GDM1 (cell line): ENCODE measurements around the gene CCDC83.
"Not testable (repeated sequence)": the region's sequence is repeated elsewhere in the genome, so short reads cannot be mapped to it uniquely, and the experiment has no call there.

Experiments used
- DNase-seq: peaks from one replicate; lab custom pipeline; 2025; lab: John Stamatoyannopoulos, UW

CCDC83 gene

DNA sequence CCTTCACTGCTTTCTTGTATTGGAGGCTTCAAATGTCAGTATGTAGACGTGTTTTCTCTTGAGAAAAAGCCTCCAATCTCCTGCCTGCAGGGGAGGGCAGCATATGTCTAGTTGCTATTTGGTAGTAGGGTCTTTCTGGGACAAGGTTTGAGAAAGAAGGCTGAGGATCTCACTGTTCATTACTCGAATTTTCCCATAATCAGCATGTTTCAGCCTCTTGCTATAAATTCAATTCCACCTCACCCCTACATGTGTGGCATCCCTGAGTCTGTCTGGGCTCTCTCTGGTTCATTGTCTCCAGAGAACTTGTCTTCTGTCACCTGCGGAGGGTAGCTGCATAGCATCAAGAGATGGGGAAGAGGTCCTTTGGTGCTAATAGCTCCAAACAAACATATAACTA, 19.5 kb upstream of the CCDC83 start:
- no peak for DNase-seq

DNA sequence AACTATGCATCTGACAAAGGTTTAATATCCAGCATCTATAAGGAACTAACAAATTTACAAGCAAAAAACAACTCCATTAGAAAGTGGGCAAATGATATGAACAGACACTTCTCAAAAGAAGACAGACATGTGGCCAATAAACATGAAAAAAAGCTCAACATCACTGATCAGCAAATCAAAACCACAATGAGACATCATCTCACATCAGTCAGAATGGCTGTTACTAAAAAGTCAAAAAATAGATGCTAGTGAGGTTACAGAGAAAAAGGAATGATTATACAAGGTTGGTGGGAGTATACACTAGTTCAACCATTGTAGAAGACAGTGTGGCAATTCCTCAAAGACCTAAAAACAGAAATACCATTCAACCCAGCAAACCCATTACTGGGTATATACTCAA, 14.3 kb upstream of the CCDC83 start:
- not testable (repeated sequence) for DNase-seq

DNA sequence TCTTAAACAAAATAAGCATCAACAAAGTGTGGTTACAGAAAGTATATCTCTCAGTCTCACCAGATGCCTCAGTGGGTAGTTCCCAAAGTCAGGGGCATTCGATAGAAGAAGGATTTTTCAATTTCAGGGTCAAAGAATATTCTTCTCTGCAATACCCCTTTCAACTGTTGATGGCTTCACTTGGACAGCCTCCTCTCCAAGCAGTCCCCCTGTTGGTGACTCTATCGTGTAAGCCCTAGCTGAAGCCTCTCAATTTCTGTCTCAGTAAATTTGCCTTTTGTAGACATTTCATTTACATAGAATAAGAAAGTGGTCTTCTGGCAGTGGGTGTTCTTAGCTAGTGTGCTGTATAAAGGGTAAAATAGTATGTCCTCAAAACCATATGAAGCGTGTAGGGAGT, 11.3 kb upstream of the CCDC83 start:
- DNase-seq: no peak

DNA sequence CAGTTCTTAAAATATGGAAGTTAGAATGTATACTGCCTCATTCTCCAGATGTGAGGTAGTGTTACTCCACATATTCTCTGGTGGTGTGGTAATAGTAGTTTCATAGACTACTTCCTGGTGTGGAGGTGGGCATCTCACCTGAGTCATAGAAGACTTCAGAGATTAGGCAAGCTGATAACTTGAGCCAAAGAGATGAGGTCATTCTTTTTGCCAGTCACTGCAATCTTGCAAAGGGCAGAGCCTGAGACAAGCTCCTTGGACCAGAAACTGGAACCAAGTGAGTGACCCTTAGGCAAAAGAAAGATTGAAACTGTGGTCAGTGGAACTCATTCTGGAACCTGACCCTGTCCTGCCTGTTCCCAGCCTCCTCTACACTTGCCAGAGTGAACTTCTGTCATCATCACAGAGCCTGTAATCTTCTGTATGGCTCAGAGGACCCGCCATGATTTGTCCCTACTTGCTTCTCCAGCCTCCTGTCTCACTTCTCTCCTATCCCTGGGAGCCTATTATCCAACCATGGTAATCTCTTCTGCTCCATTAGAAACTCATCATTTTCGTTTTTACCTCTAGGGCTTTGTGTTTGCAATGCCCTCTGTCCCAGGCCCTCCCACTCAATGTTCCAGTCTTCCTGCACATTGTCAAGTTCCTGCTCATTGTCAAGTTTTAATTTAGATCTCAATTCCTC, 10.6 kb upstream of the CCDC83 start:
- DNase-seq: no peak

DNA sequence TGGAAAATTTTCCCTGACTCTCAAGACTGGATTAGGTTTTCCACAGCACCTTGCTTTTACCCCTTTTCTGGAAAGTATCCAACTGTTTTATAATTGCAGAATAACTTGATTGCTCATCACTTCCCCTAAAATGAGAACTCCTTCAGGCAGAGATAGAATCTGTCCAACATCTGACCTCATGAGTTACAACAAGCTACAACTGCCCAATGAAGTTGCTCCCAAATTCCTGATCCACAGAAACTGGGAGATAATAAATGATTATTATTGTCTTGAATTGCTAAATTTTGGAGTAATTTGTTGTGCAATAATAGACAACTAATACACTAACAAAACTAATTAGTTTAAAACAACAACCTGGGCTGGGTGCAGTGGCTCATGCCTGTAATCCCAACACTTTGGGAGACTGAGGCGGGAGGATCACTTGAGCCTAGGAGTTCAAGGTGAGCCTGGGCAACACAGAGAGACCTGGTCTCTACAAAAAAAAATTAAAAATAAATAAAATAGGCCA, 10.0 kb upstream of the CCDC83 start:
- no peak for DNase-seq

DNA sequence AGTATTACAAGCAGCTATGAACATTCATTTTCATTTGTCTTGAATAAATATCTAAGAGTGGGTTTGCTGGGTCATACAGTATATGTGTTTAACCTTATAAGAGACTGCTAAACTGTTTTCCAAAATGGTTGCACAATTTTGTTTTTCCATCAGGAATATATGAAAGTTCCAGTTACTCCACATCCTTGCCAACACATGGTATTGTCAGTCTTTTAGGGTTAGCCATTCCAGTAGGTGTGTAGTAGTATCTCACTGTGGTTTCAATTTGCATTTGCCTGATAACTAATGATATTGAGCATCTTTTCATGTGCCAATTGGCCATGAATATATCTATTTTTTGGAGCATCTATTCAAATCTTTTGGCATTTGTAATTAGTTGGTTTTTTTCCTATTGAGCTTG, 7.7 kb upstream of the CCDC83 start:
- DNase-seq: no peak

DNA sequence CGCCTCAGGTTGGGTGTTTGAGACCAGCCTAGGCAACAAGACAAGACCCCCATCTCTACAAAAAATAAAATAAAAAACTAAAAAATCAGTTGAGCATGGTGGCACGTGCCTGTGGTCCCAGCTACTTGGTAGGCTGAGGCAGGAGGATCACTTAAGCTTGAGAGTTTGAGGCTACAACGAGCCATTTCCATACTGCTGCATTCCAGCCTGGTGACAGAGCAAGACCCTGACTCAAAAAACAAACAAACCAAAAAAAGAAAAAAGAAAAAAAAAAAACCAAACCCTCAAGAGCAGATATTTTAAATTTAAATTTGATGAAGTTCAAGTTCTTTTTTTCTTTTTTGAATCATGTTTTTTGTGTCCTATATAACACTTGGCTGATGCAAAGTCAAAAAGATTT, 7.2 kb upstream of the CCDC83 start:
- no peak for DNase-seq

DNA sequence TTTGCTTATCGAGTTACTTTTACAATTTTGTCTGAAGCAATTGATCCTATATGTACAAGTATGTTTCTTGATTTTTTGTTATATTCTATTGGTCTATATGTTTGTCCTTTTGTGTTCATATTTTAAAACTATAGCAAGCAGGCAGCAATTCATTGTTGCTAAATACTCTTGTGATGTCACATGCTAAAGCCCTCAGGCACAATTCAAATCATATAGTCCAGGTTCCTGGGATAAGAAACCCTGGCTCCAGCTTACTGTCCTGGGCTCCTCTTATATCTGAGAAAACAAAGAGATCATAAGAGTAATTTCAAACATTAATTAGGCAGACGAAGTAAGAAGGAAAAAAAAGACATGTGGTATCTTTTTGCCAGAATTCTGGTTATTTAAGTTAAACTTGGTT, 6.6 kb upstream of the CCDC83 start:
- DNase-seq: no peak

DNA sequence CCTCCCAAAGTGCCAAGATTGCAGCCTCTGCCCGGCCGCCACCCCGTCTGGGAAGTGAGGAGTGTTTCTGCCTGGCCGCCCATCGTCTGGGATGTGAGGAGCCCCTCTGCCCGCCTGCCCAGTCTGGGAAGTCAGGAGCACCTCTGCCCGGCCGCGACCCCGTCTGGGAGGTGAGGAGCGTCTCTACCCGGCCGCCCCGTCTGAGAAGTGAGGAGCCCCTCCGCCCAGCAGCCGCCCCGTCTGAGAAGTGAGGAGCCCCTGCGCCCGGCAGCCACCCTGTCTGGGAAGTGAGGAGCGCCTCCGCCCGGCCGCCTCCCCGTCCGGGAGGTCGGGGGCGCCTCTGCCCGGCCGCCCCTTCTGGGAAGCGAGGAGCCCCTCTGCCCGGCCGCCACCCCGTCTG, 2.4 kb upstream of the CCDC83 start:
- DNase-seq: not testable (repeated sequence)

DNA sequence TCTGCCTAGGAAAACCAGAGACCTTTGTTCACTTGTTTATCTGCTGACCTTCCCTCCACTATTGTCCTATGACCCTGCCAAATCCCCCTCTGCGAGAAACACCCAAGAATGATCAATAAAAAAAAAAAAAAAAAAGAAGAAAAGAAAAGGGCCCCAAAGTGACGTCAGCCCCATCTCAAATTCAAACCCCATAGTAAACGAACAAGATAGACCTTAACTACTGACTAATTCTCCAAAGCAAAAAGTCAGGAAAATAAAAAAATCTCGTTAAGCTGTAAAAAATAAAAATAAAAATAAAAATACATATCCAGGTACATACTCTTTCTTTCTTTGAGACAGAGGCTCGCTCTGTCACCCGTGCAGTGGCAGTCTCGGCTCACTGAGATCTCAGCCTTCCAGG, 1.6 kb upstream of the CCDC83 start:
- not testable (repeated sequence) for DNase-seq

DNA sequence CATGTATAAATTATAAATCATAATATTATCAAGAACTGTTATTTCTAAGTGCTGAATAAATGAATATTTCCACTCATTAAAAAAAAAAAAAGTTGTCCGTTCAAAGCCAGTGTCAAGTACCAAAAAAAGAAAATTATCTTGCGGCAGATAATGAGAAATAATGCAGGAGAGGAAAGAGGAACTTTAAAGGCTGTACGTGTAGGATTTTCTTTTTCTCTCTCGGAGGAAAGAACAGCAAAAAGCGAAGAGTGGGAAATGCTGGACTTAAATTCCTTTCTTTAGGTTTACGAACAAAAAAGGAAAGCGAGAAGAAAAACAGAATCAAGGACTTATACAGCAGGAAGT, 999 bp upstream of the CCDC83 start:
- DNase-seq: no peak

DNA sequence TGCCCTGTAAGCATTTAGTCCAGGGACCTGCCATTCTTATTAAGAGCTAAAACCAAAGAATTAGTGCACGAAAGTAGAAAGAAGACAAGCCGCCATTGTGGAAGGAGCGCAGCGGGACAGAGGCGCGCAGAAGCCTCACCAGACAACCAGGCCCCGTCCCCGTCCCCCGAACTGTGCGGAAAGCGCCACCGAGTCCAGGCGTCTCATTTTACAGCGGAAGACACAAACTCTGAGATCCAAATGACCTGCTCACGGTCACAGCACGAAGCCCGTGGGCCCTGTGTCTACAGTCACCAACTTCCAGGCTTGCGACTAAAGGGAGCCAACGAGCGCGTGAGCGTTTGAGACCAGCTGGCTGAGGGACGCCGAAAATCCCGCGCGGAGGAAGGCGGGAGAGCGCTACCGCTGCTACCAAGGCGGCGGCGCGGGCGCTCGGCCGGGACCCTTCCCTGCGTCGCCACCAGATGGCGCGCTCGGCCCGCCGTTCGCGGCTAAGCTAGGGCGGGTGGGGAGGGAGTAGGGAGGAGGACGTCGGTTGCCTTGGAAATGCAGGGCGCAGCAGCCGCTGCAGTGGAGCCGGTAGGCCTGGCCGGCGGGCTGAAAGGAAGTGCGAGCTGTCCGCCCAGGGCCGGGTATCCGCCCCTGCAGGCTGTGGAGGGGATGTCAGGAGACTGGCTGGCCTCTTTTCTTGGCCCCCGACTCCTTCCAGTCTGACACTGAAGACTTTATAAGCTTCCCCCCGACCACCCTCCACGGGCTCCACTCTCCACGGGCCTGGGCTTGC, 434 bp upstream of the CCDC83 start:
- peak; percentile 88 for DNase-seq

DNA sequence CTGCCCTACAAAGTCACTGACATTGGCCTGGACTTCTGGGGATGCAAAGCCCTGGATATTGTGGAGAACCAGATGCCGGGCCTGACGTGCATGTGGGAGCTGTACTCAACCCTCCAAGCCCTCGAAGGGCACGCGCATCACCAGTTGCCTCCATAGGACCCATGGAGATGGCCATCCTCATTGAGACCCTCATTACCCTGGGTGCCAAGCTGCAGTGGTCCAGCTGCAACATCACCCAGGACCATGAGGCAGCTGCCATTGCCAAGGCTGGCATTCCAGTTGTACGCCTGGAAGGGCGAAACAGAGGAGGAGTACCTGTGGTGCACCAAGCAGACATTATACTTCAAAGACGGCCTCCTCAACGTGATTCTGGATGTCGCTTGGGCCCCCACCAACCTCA, 1.9 kb downstream of the CCDC83 start:
- no peak for DNase-seq

DNA sequence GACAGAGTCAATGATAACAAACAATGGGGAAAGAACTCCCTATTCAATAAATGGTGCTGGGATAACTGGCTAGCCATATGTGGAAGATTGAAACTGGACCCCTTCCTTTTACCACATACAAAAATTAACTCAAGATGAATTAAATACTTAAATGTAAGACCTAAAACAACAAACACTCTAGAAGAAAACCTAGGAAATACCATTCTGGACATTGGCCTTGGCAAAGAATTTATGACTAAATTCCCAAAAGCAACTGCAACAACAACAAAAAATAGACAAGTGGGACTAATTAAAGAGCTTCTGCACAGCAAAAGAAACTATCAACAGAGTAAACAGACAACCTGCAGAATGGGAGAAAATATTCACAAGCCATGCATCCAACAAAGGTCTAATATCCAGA, 4.4 kb downstream of the CCDC83 start:
- not testable (repeated sequence) for DNase-seq

DNA sequence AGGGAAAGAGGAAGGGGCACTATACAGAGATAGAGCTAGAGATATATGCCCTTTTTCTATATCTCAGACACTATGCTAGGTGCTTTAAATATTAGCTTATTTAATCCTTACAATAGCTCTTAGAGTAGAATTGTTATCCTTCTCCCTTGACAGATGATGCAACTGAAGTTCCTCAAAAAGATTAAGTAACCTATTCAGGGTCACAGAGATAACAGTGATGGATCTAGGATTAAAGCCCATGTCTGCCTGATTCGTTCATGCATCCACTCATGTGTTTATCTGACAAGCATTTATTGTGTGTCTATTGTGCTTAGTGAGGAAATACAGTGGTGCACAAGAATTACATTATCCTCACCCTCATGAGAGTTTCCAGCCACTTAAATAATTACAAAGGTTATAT, 8.7 kb downstream of the CCDC83 start:
- no peak for DNase-seq

DNA sequence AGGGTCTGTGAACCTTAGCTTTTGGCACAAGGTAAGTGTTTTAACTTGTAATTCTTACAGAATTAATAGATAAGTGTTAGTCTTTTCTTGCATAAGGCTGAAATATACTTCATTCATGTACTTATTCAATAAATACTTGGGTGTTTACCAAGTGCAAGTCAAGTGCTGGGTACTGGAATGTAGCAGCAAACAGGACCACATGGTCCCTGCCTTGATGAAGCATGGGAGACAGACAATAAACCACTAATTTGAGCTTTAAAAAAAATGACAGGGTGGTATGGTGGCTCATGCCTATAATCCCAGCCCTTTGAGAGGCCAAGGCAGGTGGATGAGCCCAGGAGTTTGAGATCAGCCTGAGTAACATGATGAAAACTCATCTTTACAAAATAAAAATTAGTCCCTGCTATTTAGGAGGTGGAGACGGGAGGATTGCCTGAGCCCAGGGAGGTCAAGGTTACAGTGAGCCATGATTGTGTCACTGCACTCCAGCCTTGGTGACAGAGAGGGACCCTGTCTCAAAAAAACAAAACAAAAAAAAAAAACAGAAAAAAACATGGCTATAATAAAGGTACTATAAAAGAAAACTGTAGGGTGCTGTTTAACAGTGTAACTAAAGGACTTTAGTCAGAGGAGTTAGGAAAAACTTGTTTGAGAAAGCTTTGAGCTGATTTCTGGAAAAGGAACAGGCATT, 11.1 kb downstream of the CCDC83 start:
- DNase-seq: no peak

DNA sequence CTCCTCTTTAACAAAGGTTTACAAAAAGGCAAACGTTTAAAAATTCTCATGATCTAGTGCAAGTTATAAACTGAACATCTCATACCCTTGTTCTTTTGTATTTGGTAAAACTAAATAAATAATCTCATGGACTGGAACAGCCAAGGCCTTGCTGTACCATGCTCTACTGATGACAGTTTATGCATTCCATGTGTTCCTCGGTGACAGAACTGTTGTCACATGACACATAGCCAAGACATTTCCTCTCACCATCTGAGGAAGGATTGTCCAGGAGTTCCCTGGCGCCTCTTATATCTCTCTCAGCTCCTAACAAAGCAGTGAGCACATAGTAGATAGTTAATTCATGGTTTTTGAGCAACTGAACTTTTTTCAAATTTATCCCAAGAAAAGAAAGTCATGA, 12.6 kb downstream of the CCDC83 start:
- no peak for DNase-seq

DNA sequence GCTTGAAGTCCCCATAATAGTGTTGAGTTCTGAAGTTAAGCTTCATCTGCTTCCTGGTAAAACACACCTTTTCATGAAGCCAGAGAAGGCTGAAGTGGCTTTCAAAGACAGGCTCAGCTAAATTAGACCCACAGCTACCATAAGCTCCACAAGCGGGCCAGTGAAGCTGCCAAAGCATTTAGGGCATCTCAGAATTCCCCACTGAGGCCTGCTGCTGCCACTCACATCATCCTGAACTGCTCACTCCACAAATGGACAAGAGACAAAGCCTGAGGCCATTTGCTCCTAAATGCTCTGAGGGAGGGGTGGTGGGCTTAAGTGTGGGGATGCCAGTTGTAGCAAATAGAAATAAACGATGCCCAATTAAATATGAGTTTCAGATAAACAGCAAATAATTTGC, 14.6 kb downstream of the CCDC83 start:
- no peak for DNase-seq

DNA sequence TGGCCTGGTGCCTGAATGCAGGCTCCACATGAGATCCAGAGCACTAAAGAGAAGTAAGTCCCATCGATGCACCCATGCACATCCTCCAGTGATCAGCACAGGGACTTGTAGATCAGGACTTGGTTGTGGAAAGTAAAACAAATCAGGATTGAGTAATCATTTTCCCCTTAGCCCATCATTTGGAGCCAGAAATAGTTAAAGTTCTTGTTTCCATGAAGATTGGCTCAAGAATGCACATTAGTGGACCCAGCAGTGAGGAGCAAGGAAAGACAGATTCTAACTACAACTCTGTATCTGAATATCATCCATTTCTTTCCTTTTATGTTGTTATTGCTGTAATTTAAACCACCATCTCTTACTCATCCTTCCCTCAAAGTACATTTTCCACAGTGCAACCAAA, 19.1 kb downstream of the CCDC83 start:
- DNase-seq: no peak

DNA sequence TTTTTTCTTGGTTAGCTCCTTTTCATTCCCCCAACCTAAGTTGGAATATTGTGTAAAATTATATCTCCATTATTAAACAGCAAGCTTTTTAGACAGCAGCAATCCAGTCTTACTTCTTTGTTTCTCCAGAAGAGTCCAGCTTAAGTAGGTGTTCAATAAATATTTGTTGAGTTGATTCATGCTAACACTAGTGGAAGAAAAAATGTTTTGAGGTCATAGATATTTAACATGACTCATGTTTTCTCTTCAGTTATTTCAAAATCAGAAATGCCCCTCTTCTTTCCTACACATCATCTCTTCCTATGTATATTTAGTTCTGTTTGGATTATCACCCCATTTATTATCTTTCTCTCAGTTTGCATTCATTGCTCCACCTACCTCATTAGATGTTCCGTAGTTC, 20.3 kb downstream of the CCDC83 start:
- DNase-seq: no peak

DNA sequence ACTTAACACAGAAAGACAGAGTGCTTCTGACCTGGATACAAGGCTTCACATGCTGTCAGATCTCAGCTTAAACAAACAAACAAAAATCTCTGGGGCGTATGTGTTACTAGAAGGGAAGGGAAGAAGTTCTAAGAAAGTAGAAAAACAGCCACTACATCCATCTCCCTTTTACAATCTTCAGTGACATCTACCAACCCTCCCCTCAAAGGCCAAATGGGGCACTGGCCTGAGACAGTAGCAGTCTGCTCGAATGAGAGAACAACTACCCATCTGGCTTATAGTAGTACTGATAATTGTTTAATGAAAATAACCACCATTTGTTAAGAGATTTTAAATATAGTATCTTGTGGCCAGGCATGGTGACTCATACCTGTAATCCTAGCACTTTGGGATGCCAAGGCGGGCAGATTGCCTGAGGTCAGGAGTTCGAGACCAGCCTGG, 29.4 kb downstream of the CCDC83 start:
- no peak for DNase-seq

DNA sequence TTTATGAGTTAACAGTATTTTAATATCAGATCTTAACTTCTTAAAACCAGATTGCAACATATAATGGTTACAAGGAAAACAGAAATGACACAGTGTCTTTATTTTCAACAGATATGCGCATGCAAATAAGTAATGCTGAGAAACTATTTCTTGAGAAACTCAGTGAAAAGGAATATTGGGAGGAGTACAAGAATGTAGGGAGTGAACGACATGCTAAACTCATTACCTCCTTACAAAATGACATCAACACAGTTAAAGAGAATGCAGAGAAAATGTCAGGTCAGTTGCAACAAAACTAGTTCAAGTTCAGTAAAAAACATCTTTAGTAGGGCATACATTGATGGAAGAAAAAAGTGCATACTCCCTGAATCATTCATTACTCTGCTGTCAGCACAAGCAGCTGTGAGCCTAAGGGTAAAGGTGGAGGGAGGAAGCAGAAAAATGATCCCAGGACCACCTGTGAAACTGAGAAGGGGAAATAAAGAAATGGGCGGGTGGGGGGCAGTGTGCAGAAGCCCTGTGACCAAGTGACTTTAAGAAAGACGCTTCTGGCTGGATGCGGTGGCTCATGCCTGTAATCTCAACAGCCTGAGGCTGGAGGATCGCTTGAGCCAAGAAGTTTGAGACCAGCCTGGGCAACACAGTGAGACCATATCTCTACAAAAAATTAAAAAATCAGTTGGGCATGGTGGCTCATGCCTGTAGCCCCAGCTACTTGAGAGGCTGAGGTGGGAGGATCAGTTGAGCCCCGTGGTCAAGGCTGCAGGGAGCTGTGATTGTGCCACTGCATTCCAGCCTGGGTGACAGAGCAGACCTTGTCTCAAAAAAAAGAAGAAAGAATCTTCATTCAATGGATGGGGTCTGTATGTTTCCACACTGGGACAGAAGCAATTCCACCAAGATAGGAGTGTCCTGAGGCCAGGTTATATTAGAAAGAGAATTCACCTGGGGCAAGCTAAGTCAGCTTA, 31.2 kb downstream of the CCDC83 start:
- DNase-seq: no peak
